ENCODE data around the gene SGPP2.
"Not testable (repeated sequence)": the region's sequence is repeated elsewhere in the genome, so short reads cannot be mapped to it uniquely, and the experiment has no call there.

The SGPP2 gene

GRCh38 chr2:222575618-222576017 lies 151.3 kb downstream of the SGPP2 start:
- TF ChIP-seq CTCF (IDR thresholded peaks at IDR 0.05) (no peak), ZFX (IDR thresholded peaks at IDR 0.05; ENCODE audit: borderline replicate concordance) (no peak)
- no peak overlapping the region for H3K27ac ChIP-seq

GRCh38 chr2:222576171-222577081 lies 152.1 kb downstream of the SGPP2 start:
- H3K27ac ChIP-seq = no peak overlapping the region
- TF ChIP-seq ZFX (IDR thresholded peaks at IDR 0.05; ENCODE audit: borderline replicate concordance) (no peak), CTCF (IDR thresholded peaks at IDR 0.05) (no peak)

- TF ChIP-seq ZFX (IDR thresholded peaks at IDR 0.05; ENCODE audit: borderline replicate concordance) (no peak), CTCF (IDR thresholded peaks at IDR 0.05) (no peak)
- H3K27ac ChIP-seq = no peak overlapping the region
These were observed 153.0 kb downstream of the SGPP2 start for GRCh38 chr2:222577341-222577740.

DNA sequence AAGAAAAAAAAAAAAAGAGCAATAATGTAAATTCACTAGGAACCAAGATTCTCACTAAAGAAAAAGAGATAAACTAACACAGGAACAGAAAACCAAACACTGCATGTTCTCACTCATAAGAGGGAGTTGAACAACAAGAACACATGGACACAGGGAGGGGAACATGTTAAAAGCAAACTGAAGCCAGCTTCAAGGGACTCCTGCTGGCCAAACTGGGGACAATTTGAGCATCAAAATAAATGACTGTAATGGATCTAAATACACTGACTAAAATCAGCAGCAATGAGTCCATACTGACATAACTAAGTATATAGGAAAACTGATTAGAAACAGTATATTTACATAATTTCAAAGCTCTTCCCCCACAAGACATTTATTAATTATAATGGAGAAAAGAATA lies 158.6 kb downstream of the SGPP2 start:
- no peak overlapping the region for H3K27ac ChIP-seq
- TF ChIP-seq CTCF (IDR thresholded peaks at IDR 0.05) = peak; percentile 17; the same call in 1 of the 2 replicates
- no peak for TF ChIP-seq ZFX (IDR thresholded peaks at IDR 0.05; ENCODE audit: borderline replicate concordance)

- H3K27ac ChIP-seq = not testable (repeated sequence)
These were observed 160.2 kb downstream of the SGPP2 start for GRCh38 chr2:222584589-222584988.

DNA sequence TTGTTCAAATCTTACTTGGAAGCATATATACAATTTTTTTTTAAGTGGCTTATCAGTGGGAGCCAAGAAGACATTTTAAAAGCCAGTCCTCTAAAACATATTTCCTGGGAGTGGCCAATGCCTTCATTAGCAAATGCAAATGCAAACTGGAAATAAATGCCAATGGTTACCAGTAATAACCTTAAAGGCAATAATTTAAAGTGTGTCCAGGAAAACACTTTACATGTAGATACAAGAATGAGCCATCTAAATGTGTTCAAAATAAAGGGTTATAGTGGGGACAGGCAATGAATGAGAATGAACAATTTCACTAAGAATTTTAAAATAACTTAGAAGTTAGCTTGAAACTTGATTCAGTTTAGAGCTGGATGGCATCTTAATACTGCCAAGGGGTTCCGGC lies 167.3 kb downstream of the SGPP2 start:
- H3K27ac ChIP-seq = no peak overlapping the region
- TF ChIP-seq CTCF (IDR thresholded peaks at IDR 0.05) (no peak), ZFX (IDR thresholded peaks at IDR 0.05; ENCODE audit: borderline replicate concordance) (no peak)

DNA sequence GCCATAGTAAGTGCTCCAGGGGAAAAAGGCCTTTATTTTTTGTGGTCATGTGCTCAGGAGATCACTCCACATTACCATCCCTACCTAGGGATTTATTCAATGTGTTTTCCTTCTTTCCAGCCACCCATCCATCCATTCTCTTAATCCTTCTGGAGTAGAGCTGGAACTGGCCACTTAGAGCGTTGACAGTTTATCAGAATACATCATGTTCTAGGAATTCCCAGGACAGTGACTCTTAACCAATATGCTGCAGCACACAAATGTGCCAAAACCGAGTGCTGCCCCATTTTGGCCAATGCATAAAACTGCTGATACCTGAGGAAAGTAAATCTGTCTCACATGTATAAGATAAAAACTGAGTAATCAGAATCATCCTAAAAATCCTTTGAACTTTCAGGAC lies 167.8 kb downstream of the SGPP2 start:
- H3K27ac ChIP-seq = no peak overlapping the region
- no peak for TF ChIP-seq CTCF (IDR thresholded peaks at IDR 0.05)
- TF ChIP-seq ZFX (IDR thresholded peaks at IDR 0.05; ENCODE audit: borderline replicate concordance) = no peak

Data from 22Rv1 (cell line).